Caco-2 (cell line): Measurements from ENCODE around the gene CYP1A2. TPM values are rescaled to one million over a fixed set of nuclear protein-coding genes. Genes with fewer than 3 reads are reported as not detected.

Experiments
- BruUV-seq: library from RNA; stranded (reverse); fragments of 400-500 nt; replicated peaks from 2 replicates; lab custom pipeline; 2021; lab: Mats Ljungman, UMichigan
- CTCF ChIA-PET: fragments of 300-600 bp; sonication (Branson Sonifier 250); formaldehyde crosslinking; loops from one replicate; lab custom pipeline; 2022; ENCODE audit warnings: antibody characterized with exemption; lab: Charles Lee
- POLR2A ChIA-PET: fragments of 300-600 bp; sonication (Branson Sonifier 250); formaldehyde crosslinking; loops from one replicate; lab custom pipeline; 2022; ENCODE audit warnings: antibody characterized with exemption; lab: Charles Lee
- DNase-seq, 2 experiments: peaks; one replicate each; pipeline versions ENCODE4 v3.0.0 to v3.0.0-alpha.2; 2020 to 2022
- H3K27me3 ChIP-seq: replicated peaks from 2 replicates; pipeline ENCODE4 v1.6.0; 2011; ENCODE audit warnings: low read length; ENCODE audit not compliant: control insufficient read depth, insufficient read depth
- H3K36me3 ChIP-seq: 2 replicates; pipeline ENCODE4 v1.5.1; 2011; ENCODE audit warnings: low read length; ENCODE audit not compliant: control insufficient read depth, insufficient read depth
- H3K4me1 ChIP-seq: fragments of 250-450 bp; sonication (Bioruptor Pico); 2 replicates; pipeline ENCODE4 v1.5.1; 2020; ENCODE audit warnings: mild to moderate bottlenecking
- H3K4me3 ChIP-seq: 2 replicates; pipeline ENCODE4 v1.5.1; 2011; ENCODE audit warnings: low read depth, mild to moderate bottlenecking, control low read depth, low read length
- H3K9me3 ChIP-seq: fragments of 250-450 bp; sonication (Bioruptor Pico); 2 replicates; pipeline ENCODE4 v1.5.1; 2020; ENCODE audit warnings: mild to moderate bottlenecking, moderate library complexity
- H3K27ac Mint-ChIP-seq: one replicate; pipeline ENCODE4 v1.8.0; 2022; ENCODE audit warnings: mixed read lengths; ENCODE audit not compliant: unreplicated experiment
- H3K27me3 Mint-ChIP-seq: one replicate; pipeline ENCODE4 v1.8.0; 2022; ENCODE audit warnings: mixed read lengths; ENCODE audit not compliant: insufficient read depth, unreplicated experiment
- H3K36me3 Mint-ChIP-seq: one replicate; pipeline ENCODE4 v1.8.0; 2022; ENCODE audit warnings: mild to moderate bottlenecking, mixed read lengths; ENCODE audit not compliant: insufficient read depth, unreplicated experiment
- H3K4me1 Mint-ChIP-seq: one replicate; pipeline ENCODE4 v1.8.0; 2022; ENCODE audit warnings: low read depth, mixed read lengths; ENCODE audit not compliant: unreplicated experiment
- H3K4me3 Mint-ChIP-seq: one replicate; pipeline ENCODE4 v1.8.0; 2022; ENCODE audit warnings: mild to moderate bottlenecking, moderate library complexity, mixed read lengths; ENCODE audit not compliant: unreplicated experiment
- H3K9me3 Mint-ChIP-seq: one replicate; pipeline ENCODE4 v1.8.0; 2022; ENCODE audit warnings: mixed read lengths; ENCODE audit not compliant: unreplicated experiment
- intact Hi-C: fragments of 100-400 bp; cut with micrococcal nuclease; formaldehyde crosslinking; loops from one replicate; pipeline ENCODE4 v1.10.0; 2022; ENCODE audit not compliant: unreplicated experiment
- total RNA-seq: library from RNA; stranded (reverse); gene quantifications from 2 replicates; pipeline ENCODE4 v1.2.3, GENCODE V29; 2022
- TF ChIP-seq, protein P1 (sequence below), 2 experiments: fragments of 200-600 bp in 1 of 2; IDR thresholded peaks; 1 replicate in 1 of 2; 2 replicates in 1 of 2; pipeline versions ENCODE4 v1.5.1 to v1.8.0; 2011 to 2022; ENCODE audit warnings: antibody characterized with exemption in 1 of 2, control low read depth in 1 of 2, inconsistent platforms in 1 of 2, low read depth in 1 of 2, low read length in 1 of 2, mild to moderate bottlenecking in 1 of 2, moderate library complexity in 1 of 2; ENCODE audit not compliant: insufficient read depth in 1 of 2, severe bottlenecking in 1 of 2, unreplicated experiment in 1 of 2

The CYP1A2 gene
- total RNA-seq, 1 experiment from 2014 or later: not detected

DNA sequence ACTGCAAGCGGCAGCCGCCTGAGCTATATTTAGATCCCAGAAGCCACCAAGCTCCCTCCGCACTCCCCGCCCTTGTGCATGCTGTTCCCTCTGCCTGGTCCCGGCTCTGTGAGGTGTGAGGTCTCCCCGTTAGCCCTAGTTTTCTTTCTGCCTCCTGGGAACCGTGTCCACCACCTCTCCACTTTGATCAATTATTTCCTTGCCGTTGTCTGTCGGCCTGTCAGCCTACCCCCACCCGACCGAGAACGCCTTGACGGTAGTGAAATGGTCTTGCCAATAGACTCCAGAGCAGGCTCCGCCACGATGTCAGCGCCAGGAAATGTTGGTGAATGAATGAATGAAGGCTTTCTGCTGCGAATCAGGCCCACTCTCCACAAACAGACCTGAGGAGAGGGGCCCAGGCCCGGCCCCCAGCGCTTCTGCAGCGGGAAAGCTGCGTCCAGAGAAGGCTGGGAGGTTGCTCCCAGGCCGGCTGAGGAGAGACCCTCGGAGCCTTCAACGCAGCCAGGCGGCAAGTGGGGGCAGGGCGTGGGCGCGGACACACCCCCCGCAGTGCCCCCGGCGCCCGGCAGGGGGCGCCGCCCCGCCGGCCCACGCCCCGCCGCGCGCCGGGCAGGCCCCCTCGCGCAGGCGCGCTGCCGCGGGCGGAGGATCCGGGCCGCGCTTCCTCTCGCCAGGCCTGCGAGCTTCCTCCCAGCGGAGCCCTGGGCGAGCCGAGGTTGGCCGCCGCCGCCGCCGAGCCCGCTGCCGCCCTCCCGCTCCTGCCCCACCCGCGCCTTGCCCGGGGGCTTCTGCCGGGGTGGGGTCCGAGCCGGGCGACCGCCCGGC is 33.0 kb downstream of the CYP1A2 start, which contains the start of gene CSK:
TSS of gene CSK (plus strand) at position 650 of the 828 bp plus-strand sequence. CDS start 16,218 bp downstream, outside the sequence.
- TF ChIP-seq, protein P1, sequence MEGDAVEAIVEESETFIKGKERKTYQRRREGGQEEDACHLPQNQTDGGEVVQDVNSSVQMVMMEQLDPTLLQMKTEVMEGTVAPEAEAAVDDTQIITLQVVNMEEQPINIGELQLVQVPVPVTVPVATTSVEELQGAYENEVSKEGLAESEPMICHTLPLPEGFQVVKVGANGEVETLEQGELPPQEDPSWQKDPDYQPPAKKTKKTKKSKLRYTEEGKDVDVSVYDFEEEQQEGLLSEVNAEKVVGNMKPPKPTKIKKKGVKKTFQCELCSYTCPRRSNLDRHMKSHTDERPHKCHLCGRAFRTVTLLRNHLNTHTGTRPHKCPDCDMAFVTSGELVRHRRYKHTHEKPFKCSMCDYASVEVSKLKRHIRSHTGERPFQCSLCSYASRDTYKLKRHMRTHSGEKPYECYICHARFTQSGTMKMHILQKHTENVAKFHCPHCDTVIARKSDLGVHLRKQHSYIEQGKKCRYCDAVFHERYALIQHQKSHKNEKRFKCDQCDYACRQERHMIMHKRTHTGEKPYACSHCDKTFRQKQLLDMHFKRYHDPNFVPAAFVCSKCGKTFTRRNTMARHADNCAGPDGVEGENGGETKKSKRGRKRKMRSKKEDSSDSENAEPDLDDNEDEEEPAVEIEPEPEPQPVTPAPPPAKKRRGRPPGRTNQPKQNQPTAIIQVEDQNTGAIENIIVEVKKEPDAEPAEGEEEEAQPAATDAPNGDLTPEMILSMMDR (IDR thresholded peaks at IDR 0.05; ENCODE audit: insufficient read depth in 1 of 2, low read depth in 1 of 2, low read length in 1 of 2, severe bottlenecking in 1 of 2, unreplicated experiment in 1 of 2): peak; percentile 41 to 73
- Histone ChIP-seq H3K27me3 (no peaks in the 10 kb centered on the region), H3K4me1 (peaks cover 32% of the 10 kb centered on the region), H3K36me3 (no peaks in the 10 kb centered on the region), H3K4me3 (peak within 1 kb of the TSS; percentile 82), H3K9me3 (no peaks in the 10 kb centered on the region)
- Mint-ChIP-seq H3K27me3 (no peaks in the 10 kb centered on the region), H3K4me1 (peaks cover 31% of the 10 kb centered on the region), H3K27ac (peak within 1 kb of the TSS; percentile 55), H3K4me3 (peak within 1 kb of the TSS; percentile 90), H3K36me3 (peaks cover 10% of the 10 kb centered on the region), H3K9me3 (no peaks in the 10 kb centered on the region)
- no TSS peak for BruUV-seq
- ChIA-PET POLR2A (no interaction called here), CTCF (interaction anchor here (0.6 to 1.4 kb wide), 8 partner anchors 8 to 176 kb away, joined by 3 to 4 read pairs (median 3); partner anchors contain the start of gene ULK3)
- peak in 1 of 2 experiments; percentile 76 for DNase-seq
- intact Hi-C loops: loop anchor here (2.0 kb wide), 2 partner anchors 19 to 61 kb away; partner anchors contain the start of gene ULK3

DNA sequence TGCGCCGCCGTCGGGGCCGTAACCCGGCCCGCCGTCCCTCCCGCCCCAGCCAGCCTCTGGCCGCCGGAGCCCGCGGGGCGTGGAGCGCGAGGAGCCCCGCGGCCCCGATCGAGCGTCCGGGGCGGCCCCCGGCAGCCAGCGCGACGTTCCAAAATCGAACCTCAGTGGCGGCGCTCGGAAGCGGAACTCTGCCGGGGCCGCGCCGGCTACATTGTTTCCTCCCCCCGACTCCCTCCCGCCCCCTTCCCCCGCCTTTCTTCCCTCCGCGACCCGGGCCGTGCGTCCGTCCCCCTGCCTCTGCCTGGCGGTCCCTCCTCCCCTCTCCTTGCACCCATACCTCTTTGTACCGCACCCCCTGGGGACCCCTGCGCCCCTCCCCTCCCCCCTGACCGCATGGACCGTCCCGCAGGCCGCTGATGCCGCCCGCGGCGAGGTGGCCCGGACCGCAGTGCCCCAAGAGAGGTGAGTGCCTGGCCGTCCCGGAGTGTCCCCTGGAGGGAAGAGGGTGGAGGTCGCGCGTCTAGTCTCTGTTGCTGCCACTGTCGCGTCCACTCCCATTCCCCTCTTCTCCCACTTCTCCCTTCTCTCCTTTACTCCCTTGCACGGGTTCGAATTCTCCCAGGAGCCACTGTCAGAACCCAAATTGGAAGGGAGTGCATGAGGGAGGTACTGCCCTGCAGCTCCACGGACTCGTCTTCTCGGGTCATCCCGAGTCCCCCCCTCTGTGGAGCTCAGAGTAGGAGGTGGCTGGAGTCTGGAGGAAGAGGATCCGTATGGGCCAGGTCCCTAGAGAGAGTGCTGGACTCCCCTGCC is 33.8 kb downstream of the CYP1A2 start:
- Histone ChIP-seq H3K27me3 (no peaks in the 10 kb centered on the region), H3K36me3 (no peaks in the 10 kb centered on the region), H3K9me3 (no peaks in the 10 kb centered on the region), H3K4me3 (peak overlapping the region; percentile 82), H3K4me1 (peaks cover 28% of the 10 kb centered on the region)
- intact Hi-C loops: loop anchor here (2.0 kb wide), 1 partner anchor 18 kb away; no protein-coding TSS in a partner anchor
- ChIA-PET POLR2A (interaction anchor here (0.6 kb wide), 1 partner anchor 73 kb away, joined by 3 read pairs; no protein-coding TSS in a partner anchor), CTCF (interaction anchor here (1.0 to 1.5 kb wide), 7 partner anchors 11 to 175 kb away, joined by 3 to 6 read pairs (median 3); partner anchors contain the start of gene ULK3)
- Mint-ChIP-seq H3K9me3 (no peaks in the 10 kb centered on the region), H3K27ac (peak overlapping the region; percentile 55), H3K27me3 (no peaks in the 10 kb centered on the region), H3K4me3 (peak overlapping the region; percentile 90), H3K36me3 (peaks cover 10% of the 10 kb centered on the region), H3K4me1 (peaks cover 24% of the 10 kb centered on the region)
- no peak for DNase-seq
- TF ChIP-seq, protein P1 (IDR thresholded peaks at IDR 0.05; ENCODE audit: insufficient read depth in 1 of 2, low read depth in 1 of 2, low read length in 1 of 2, severe bottlenecking in 1 of 2, unreplicated experiment in 1 of 2): no peak
- BruUV-seq: no TSS peak
